ENCODE data around the gene YPEL2. TPM values are rescaled to one million over a fixed set of nuclear protein-coding genes. Genes with fewer than 3 reads are reported as not detected.

The YPEL2 gene
- total and polyA plus RNA-seq, 2 of the 13 experiments (the other 11 are each of a cell fraction or from before 2014, with no cell fraction given), result 8.5 to 21.1 TPM

DNA sequence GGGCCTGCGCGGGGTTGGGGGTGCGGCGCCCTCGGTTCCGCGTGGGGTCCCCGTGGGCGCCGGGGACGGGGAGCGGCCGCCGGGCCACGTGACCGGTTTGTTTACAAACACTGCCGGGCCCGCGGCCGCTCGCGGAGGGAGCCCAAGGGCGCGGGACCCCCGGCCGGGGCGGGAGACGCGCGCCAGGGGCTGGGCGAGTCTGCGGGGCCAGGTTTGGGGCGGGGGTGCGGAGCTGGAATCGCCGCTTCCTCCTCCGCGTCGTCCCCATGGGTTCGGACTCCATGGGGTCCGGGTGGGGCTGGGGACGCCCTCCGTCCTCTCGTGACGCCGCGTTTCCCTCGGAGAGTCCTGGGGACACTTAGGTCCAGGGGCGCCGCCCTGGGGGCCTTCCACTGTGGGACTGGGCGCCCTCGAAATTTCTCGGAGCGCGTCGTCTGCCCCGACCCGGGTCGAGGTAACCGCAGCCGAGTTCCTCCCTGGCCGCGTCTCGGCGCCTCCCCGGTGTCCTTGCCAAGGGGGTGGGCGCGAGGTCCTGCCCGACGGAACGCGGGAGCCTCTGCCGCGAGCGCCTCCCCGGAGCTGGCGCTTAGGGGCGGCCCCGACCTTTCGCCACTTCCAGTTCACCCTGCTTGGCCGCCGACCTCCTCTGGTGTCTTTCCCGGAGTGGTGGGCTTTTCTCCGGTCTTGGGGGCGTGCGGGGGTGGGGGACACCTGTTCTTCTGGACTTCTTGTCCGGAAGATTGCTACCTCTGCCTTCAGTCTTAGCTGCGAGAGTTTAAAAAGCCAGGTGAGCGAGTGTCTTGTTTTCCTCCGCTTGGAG, 684 bp downstream of the YPEL2 start (continued):
- TF ChIP-seq, protein P1, sequence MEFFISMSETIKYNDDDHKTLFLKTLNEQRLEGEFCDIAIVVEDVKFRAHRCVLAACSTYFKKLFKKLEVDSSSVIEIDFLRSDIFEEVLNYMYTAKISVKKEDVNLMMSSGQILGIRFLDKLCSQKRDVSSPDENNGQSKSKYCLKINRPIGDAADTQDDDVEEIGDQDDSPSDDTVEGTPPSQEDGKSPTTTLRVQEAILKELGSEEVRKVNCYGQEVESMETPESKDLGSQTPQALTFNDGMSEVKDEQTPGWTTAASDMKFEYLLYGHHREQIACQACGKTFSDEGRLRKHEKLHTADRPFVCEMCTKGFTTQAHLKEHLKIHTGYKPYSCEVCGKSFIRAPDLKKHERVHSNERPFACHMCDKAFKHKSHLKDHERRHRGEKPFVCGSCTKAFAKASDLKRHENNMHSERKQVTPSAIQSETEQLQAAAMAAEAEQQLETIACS (CRISPR knock-in tag; IDR thresholded peaks at IDR 0.05), result no peak
- TF ChIP-seq ZNF446 (CRISPR knock-in tag; IDR thresholded peaks at IDR 0.05), result peak; percentile 18; the same call in 1 of the 2 replicates
- no peak for TF ChIP-seq KDM1A (CRISPR knock-in tag; IDR thresholded peaks at IDR 0.05)
- peak; percentile 36; the same call in 1 of the 2 replicates for TF ChIP-seq ZSCAN21 (CRISPR knock-in tag; IDR thresholded peaks at IDR 0.05; ENCODE audit: borderline replicate concordance)
- no peak for TF ChIP-seq ZNF382 (CRISPR knock-in tag; IDR thresholded peaks at IDR 0.05; ENCODE audit: borderline replicate concordance)
- no peak for TF ChIP-seq PHF20 (CRISPR knock-in tag; IDR thresholded peaks at IDR 0.05)
- TF ChIP-seq ZNF569 (CRISPR knock-in tag; IDR thresholded peaks at IDR 0.05; ENCODE audit: borderline replicate concordance), result no peak
- TF ChIP-seq, protein P2, sequence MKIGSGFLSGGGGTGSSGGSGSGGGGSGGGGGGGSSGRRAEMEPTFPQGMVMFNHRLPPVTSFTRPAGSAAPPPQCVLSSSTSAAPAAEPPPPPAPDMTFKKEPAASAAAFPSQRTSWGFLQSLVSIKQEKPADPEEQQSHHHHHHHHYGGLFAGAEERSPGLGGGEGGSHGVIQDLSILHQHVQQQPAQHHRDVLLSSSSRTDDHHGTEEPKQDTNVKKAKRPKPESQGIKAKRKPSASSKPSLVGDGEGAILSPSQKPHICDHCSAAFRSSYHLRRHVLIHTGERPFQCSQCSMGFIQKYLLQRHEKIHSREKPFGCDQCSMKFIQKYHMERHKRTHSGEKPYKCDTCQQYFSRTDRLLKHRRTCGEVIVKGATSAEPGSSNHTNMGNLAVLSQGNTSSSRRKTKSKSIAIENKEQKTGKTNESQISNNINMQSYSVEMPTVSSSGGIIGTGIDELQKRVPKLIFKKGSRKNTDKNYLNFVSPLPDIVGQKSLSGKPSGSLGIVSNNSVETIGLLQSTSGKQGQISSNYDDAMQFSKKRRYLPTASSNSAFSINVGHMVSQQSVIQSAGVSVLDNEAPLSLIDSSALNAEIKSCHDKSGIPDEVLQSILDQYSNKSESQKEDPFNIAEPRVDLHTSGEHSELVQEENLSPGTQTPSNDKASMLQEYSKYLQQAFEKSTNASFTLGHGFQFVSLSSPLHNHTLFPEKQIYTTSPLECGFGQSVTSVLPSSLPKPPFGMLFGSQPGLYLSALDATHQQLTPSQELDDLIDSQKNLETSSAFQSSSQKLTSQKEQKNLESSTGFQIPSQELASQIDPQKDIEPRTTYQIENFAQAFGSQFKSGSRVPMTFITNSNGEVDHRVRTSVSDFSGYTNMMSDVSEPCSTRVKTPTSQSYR (CRISPR knock-in tag; IDR thresholded peaks at IDR 0.05; ENCODE audit: borderline replicate concordance), result no peak
- TF ChIP-seq KDM3A (CRISPR knock-in tag; IDR thresholded peaks at IDR 0.05; ENCODE audit: low read depth), result no peak
- TF ChIP-seq, protein P3, sequence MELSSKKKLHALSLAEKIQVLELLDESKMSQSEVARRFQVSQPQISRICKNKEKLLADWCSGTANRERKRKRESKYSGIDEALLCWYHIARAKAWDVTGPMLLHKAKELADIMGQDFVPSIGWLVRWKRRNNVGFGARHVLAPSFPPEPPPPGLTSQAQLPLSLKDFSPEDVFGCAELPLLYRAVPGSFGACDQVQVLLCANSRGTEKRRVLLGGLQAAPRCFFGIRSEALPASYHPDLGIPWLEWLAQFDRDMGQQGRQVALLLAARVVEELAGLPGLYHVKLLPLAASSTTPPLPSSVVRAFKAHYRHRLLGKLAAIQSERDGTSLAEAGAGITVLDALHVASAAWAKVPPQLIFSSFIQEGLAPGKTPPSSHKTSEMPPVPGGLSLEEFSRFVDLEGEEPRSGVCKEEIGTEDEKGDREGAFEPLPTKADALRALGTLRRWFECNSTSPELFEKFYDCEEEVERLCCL (CRISPR knock-in tag; IDR thresholded peaks at IDR 0.05; ENCODE audit: borderline replicate concordance), result no peak
- TF ChIP-seq, protein P4, sequence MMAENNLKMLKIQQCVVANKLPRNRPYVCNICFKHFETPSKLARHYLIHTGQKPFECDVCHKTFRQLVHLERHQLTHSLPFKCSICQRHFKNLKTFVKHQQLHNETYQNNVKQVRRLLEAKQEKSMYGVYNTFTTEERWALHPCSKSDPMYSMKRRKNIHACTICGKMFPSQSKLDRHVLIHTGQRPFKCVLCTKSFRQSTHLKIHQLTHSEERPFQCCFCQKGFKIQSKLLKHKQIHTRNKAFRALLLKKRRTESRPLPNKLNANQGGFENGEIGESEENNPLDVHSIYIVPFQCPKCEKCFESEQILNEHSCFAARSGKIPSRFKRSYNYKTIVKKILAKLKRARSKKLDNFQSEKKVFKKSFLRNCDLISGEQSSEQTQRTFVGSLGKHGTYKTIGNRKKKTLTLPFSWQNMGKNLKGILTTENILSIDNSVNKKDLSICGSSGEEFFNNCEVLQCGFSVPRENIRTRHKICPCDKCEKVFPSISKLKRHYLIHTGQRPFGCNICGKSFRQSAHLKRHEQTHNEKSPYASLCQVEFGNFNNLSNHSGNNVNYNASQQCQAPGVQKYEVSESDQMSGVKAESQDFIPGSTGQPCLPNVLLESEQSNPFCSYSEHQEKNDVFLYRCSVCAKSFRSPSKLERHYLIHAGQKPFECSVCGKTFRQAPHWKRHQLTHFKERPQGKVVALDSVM (CRISPR knock-in tag; IDR thresholded peaks at IDR 0.05), result no peak
- no peak for TF ChIP-seq CEBPB (IDR thresholded peaks at IDR 0.05; ENCODE audit: borderline replicate concordance, low read depth, low read length)
- peak; percentile 62 for TF ChIP-seq ARNT2 (CRISPR knock-in tag; IDR thresholded peaks at IDR 0.05; ENCODE audit: low read depth)
- no peak for TF ChIP-seq POLR2G (IDR thresholded peaks at IDR 0.05; ENCODE audit: low read depth, low read length)
- no peak for TF ChIP-seq RFXANK (CRISPR knock-in tag; IDR thresholded peaks at IDR 0.05)
- TF ChIP-seq, protein P5, sequence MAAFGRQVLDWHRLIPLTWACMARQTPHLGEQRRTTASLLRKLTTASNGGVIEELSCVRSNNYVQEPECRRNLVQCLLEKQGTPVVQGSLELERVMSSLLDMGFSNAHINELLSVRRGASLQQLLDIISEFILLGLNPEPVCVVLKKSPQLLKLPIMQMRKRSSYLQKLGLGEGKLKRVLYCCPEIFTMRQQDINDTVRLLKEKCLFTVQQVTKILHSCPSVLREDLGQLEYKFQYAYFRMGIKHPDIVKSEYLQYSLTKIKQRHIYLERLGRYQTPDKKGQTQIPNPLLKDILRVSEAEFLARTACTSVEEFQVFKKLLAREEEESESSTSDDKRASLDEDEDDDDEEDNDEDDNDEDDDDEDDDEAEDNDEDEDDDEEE (CRISPR knock-in tag; IDR thresholded peaks at IDR 0.05), result 0 out of 2 replicates have a peak, but pooled peaks have one; percentile 9
- peak; percentile 86 for TF ChIP-seq GABPB1 (CRISPR knock-in tag; IDR thresholded peaks at IDR 0.05)
- TF ChIP-seq, protein P6, sequence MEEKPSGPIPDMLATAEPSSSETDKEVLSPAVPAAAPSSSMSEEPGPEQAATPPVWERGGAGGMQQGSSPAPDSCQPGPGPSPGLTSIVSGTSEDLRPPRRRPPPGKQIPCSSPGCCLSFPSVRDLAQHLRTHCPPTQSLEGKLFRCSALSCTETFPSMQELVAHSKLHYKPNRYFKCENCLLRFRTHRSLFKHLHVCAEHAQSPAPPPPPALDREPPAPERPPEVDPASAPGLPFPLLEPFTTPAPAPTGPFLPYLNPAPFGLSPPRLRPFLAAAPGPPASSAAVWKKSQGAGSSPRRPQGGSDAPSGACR (CRISPR knock-in tag; IDR thresholded peaks at IDR 0.05), result no peak; the same call in 1 of the 2 replicates
- no peak for TF ChIP-seq ZNF20 (CRISPR knock-in tag; IDR thresholded peaks at IDR 0.05)
- TF ChIP-seq NFYB (CRISPR knock-in tag; IDR thresholded peaks at IDR 0.05), result no peak
